ENCODE results near the gene C17orf58. TPM values are rescaled to one million over a fixed set of nuclear protein-coding genes. Genes with fewer than 3 reads are reported as not detected.
"Not testable (repeated sequence)": the region's sequence is repeated elsewhere in the genome, so short reads cannot be mapped to it uniquely, and the experiment has no call there.

Gene C17orf58
- total RNA-seq, 1 experiment from 2014 or later = 12.5 TPM

DNA sequence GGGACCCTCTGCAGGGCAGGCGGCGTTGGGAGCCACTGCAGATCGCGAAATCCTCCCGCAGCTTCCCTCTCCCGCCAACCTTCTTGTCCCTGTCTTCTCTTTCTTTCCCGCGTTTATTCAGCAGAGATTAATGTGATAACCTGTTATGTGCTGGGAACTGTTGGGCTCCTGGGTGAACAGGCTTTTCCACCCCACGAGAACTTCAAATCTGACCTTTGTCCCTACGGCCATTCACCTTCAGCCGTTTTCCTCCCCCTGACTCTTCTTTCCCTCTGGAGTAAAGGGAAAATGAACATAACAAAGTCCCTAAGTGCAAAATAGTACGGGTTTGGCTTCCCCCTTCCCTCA, 24.1 kb upstream of the C17orf58 start:
- intact Hi-C loops (cut with micrococcal nuclease; ENCODE audit: unreplicated experiment) = loop anchor here (1.0 kb wide), 1 partner anchor 15 kb away; the partner anchor contains the start of gene KPNA2
- Histone ChIP-seq H3K4me3 (ENCODE audit: low read depth, low read length, poor library complexity, severe bottlenecking) (peak overlapping the region; percentile 55), H3K36me3 (ENCODE audit: insufficient read depth, low read length, poor library complexity, severe bottlenecking) (no peaks in the 10 kb centered on the region), H3K9me3 (ENCODE audit: low read depth, low read length, poor library complexity, severe bottlenecking) (no peaks in the 10 kb centered on the region), H3K27ac (ENCODE audit: low read depth, low read length, poor library complexity, severe bottlenecking) (peak overlapping the region; percentile 76), H3K27me3 (replicated peaks; ENCODE audit: insufficient read depth, low read depth, low read length, poor library complexity) (no peaks in the 10 kb centered on the region), H3K4me1 (ENCODE audit: insufficient read depth, low read length, poor library complexity, severe bottlenecking) (peaks cover 12% of the 10 kb centered on the region)
- ChIA-PET POLR2A (ENCODE audit: low non-redundant PET) (interaction anchor here (0.5 to 1.2 kb wide), 2 partner anchors 15 to 19 kb away, joined by 3 to 9 read pairs; partner anchors contain the start of gene KPNA2), CTCF (interaction anchor here (1.5 kb wide), 1 partner anchor 77 kb away, joined by 4 read pairs; no protein-coding TSS in a partner anchor)
- no peak for TF ChIP-seq EZH2 (IDR thresholded peaks at IDR 0.05; ENCODE audit: borderline replicate concordance, low read depth, low read length, poor library complexity, severe bottlenecking)
- TF ChIP-seq, protein P1, sequence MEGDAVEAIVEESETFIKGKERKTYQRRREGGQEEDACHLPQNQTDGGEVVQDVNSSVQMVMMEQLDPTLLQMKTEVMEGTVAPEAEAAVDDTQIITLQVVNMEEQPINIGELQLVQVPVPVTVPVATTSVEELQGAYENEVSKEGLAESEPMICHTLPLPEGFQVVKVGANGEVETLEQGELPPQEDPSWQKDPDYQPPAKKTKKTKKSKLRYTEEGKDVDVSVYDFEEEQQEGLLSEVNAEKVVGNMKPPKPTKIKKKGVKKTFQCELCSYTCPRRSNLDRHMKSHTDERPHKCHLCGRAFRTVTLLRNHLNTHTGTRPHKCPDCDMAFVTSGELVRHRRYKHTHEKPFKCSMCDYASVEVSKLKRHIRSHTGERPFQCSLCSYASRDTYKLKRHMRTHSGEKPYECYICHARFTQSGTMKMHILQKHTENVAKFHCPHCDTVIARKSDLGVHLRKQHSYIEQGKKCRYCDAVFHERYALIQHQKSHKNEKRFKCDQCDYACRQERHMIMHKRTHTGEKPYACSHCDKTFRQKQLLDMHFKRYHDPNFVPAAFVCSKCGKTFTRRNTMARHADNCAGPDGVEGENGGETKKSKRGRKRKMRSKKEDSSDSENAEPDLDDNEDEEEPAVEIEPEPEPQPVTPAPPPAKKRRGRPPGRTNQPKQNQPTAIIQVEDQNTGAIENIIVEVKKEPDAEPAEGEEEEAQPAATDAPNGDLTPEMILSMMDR (conservative IDR thresholded peaks at IDR 0.05; ENCODE audit: low read depth, low read length) = no peak
- DNase-seq (ENCODE audit: low spot score) = no peak
- TSS peak; percentile 95 for BruUV-seq (replicated peaks)

DNA sequence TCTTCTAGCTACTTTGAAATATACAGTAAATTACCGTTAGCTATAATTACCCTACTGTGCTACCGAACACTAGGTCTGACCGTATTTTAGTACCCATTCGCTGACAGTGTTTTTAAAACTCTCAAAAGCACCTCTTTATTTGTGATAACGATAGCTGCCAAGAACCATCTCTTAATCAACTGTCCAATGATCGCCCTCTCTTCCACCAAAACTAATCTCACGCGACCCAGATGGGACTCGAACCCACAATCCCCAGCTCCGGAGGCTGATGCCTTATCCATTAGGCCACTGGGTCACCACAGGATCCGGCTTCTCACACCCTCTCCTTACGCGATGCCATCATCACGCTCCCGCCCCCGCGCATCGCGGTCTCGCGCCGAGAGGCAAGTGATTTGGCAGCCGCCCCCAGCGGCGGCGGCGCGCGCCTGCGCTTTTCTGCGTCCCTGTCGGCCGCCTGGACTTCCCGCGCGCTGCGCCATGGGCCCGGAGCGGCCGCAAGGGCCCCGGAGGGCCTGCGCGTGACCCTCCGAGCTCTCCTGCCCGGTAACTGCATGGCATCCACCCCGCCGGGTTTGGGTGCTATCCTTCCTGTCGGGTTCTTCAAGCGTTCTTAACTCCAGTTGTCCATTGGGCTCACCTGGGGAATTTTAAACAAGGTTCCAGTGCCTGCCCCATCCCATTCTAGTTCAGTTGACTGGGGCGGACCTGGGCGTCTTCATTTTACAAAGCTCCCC, 23.6 kb upstream of the C17orf58 start:
- intact Hi-C loops (cut with micrococcal nuclease; ENCODE audit: unreplicated experiment) = loop anchor here (1.0 to 10.0 kb wide), 2 partner anchors 15 to 215 kb away; partner anchors contain the start of gene KPNA2
- H3K36me3 ChIP-seq (ENCODE audit: insufficient read depth, low read length, poor library complexity, severe bottlenecking) = no peaks in the 10 kb centered on the region
- TSS peak; percentile 100 for BruUV-seq (replicated peaks)
- no peaks in the 10 kb centered on the region for H3K9me3 ChIP-seq (ENCODE audit: low read depth, low read length, poor library complexity, severe bottlenecking)
- peak overlapping the region; percentile 76 for H3K27ac ChIP-seq (ENCODE audit: low read depth, low read length, poor library complexity, severe bottlenecking)
- H3K4me3 ChIP-seq (ENCODE audit: low read depth, low read length, poor library complexity, severe bottlenecking) = peak overlapping the region; percentile 55
- TF ChIP-seq, protein P1 (conservative IDR thresholded peaks at IDR 0.05; ENCODE audit: low read depth, low read length) = peak; percentile 32
- no peak for TF ChIP-seq EZH2 (IDR thresholded peaks at IDR 0.05; ENCODE audit: borderline replicate concordance, low read depth, low read length, poor library complexity, severe bottlenecking)
- H3K27me3 ChIP-seq (replicated peaks; ENCODE audit: insufficient read depth, low read depth, low read length, poor library complexity) = no peaks in the 10 kb centered on the region
- CTCF ChIA-PET = interaction anchor here (0.6 to 1.5 kb wide), 4 partner anchors 12 to 77 kb away, joined by 3 to 4 read pairs (median 3); no protein-coding TSS in a partner anchor
- POLR2A ChIA-PET (ENCODE audit: low non-redundant PET) = interaction anchor here (0.5 to 1.2 kb wide), 2 partner anchors 16 to 20 kb away, joined by 3 to 9 read pairs; partner anchors contain the start of gene KPNA2
- peaks cover 12% of the 10 kb centered on the region for H3K4me1 ChIP-seq (ENCODE audit: insufficient read depth, low read length, poor library complexity, severe bottlenecking)
- peak; percentile 97 for DNase-seq (ENCODE audit: low spot score)

DNA sequence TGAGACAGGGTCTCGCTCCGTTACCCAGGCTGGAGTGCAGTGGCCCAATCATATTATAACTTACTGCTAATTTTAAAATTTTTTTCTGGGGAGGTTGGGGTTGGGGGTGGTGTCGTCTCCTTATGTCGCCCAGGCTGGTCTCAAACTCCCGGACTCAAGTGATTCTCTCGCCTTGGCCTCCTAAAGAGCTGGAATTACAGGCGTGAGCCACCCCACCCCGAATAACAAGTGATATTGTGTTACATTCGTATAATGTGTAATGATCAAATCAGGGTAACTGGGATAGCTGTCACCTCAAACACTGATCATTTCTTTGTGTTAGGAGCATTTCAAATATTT, 23.0 kb upstream of the C17orf58 start:
- BruUV-seq (replicated peaks) = no TSS peak
- Histone ChIP-seq H3K9me3 (ENCODE audit: low read depth, low read length, poor library complexity, severe bottlenecking) (no peaks in the 10 kb centered on the region), H3K4me3 (ENCODE audit: low read depth, low read length, poor library complexity, severe bottlenecking) (peak overlapping the region; percentile 55), H3K36me3 (ENCODE audit: insufficient read depth, low read length, poor library complexity, severe bottlenecking) (no peaks in the 10 kb centered on the region), H3K27ac (ENCODE audit: low read depth, low read length, poor library complexity, severe bottlenecking) (no peak overlapping the region), H3K27me3 (replicated peaks; ENCODE audit: insufficient read depth, low read depth, low read length, poor library complexity) (no peaks in the 10 kb centered on the region), H3K4me1 (ENCODE audit: insufficient read depth, low read length, poor library complexity, severe bottlenecking) (peaks cover 12% of the 10 kb centered on the region)
- ChIA-PET CTCF (interaction anchor here (0.6 to 1.5 kb wide), 4 partner anchors 12 to 76 kb away, joined by 3 to 4 read pairs (median 3); no protein-coding TSS in a partner anchor), POLR2A (ENCODE audit: low non-redundant PET) (no interaction called here)
- DNase-seq (ENCODE audit: low spot score) = no peak
- intact Hi-C loops (cut with micrococcal nuclease; ENCODE audit: unreplicated experiment) = loop anchor here (10.0 kb wide), 1 partner anchor 215 kb away; no protein-coding TSS in a partner anchor
- TF ChIP-seq, protein P1 (conservative IDR thresholded peaks at IDR 0.05; ENCODE audit: low read depth, low read length) = no peak
- no peak for TF ChIP-seq EZH2 (IDR thresholded peaks at IDR 0.05; ENCODE audit: borderline replicate concordance, low read depth, low read length, poor library complexity, severe bottlenecking)

DNA sequence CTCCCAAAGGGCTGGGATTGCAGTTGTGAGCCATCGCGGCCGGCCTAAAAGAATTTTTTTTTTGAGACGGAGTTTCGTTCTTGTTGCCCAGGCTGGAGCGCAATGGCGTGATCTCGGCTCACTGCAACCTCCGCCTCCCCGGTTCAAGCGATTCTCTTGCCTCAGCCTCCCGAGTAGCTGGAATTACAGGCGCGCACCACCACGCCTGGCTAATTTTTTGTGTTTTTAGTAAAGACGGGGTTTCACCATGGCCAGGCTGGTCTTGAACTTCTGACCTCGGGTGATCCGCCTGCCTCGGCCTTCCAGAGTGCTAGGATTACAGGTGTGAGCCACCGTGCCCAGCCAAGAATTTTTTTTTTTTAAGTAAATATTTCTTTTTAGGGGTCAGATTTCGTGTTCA, 22.2 kb upstream of the C17orf58 start:
- H3K36me3 ChIP-seq (ENCODE audit: insufficient read depth, low read length, poor library complexity, severe bottlenecking); POLR2A ChIA-PET (ENCODE audit: low non-redundant PET); H3K9me3 ChIP-seq (ENCODE audit: low read depth, low read length, poor library complexity, severe bottlenecking); H3K4me3 ChIP-seq (ENCODE audit: low read depth, low read length, poor library complexity, severe bottlenecking); CTCF ChIA-PET; H3K27me3 ChIP-seq (replicated peaks; ENCODE audit: insufficient read depth, low read depth, low read length, poor library complexity); H3K27ac ChIP-seq (ENCODE audit: low read depth, low read length, poor library complexity, severe bottlenecking); BruUV-seq (replicated peaks); DNase-seq (ENCODE audit: low spot score): not testable (repeated sequence)
- H3K4me1 ChIP-seq (ENCODE audit: insufficient read depth, low read length, poor library complexity, severe bottlenecking) = peaks cover 12% of the 10 kb centered on the region
- intact Hi-C loops (cut with micrococcal nuclease; ENCODE audit: unreplicated experiment) = loop anchor here (10.0 kb wide), 1 partner anchor 214 kb away; no protein-coding TSS in a partner anchor
